ENCODE measurements around the gene SLC9B2. TPM values are rescaled to one million over a fixed set of nuclear protein-coding genes. Genes with fewer than 3 reads are reported as not detected.

SLC9B2 gene
- total RNA-seq, 1 experiment from 2014 or later: 7.3 TPM

DNA sequence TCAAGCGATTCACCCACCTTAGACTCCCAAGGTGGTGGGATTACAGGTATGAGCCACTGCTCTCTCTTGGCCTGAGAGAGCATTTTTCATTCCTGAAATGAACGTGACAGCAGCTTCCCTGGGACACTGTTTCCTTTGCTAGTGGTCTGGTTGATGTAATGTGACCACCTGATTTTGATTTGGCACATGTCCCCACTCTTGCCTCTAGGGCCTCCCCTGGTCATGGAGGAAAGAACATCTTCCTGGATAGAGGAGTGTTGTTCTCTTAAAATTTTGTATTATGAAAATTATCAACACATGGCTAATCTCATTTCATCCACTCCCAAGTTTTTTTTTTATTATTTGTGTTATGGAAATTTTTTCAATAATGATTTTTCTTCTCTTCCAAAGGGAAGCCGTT is 23.8 kb downstream of the SLC9B2 start:
- H3K79me1 ChIP-seq (ENCODE audit: insufficient read depth, low read depth, low read length, poor library complexity, severe bottlenecking): no peaks in the 10 kb centered on the region
- DNase-seq: no peak

More for the DNA sequence above, 23.8 kb downstream of the SLC9B2 start:
- Histone ChIP-seq H4K5ac (ENCODE audit: insufficient read length, low read depth, low read length) (no peak overlapping the region), H3K4me1 (ENCODE audit: insufficient read depth, low read length) (no peaks in the 10 kb centered on the region), H3K23ac (ENCODE audit: insufficient read length, low read depth, low read length) (no peak overlapping the region), H2BK20ac (ENCODE audit: low read depth, low read length, poor library complexity, severe bottlenecking) (no peak overlapping the region), H3K27ac (ENCODE audit: insufficient read length, low read depth, low read length) (no peak overlapping the region), H3K23me2 (ENCODE audit: insufficient read length, low read depth, low read length, poor library complexity, severe bottlenecking) (no peaks in the 10 kb centered on the region), H4K8ac (replicated peaks; ENCODE audit: insufficient read length, low read depth, low read length) (no peak overlapping the region), H3T11ph (ENCODE audit: low read length) (no peak overlapping the region), H2AFZ (ENCODE audit: low read length) (no peak overlapping the region), H3K9ac (ENCODE audit: extremely low read depth, insufficient read length, low read length) (no peak overlapping the region), H3K4ac (ENCODE audit: low read depth, low read length) (no peak overlapping the region), H4K20me1 (ENCODE audit: control insufficient read depth, insufficient read depth, insufficient read length) (no peaks in the 10 kb centered on the region), H3K18ac (ENCODE audit: insufficient read length, low read depth, low read length) (no peak overlapping the region), H3K27me3 (ENCODE audit: insufficient read depth, low read length) (no peaks in the 10 kb centered on the region), H2BK12ac (ENCODE audit: insufficient read length, low read depth, low read length) (no peak overlapping the region), H3K56ac (ENCODE audit: insufficient read length, low read depth, low read length) (no peak overlapping the region), H3K4me2 (ENCODE audit: insufficient read depth, insufficient read length, low read length) (no peak overlapping the region), H3K79me2 (ENCODE audit: insufficient read depth, low read length) (no peaks in the 10 kb centered on the region), H3K14ac (ENCODE audit: insufficient read depth, low read length) (no peak overlapping the region), H4K91ac (ENCODE audit: insufficient read length, low read depth, low read length) (no peak overlapping the region), H2BK15ac (ENCODE audit: low read depth, low read length) (no peak overlapping the region), H3K9me3 (ENCODE audit: control insufficient read depth, low read depth, low read length) (no peaks in the 10 kb centered on the region), H2BK120ac (ENCODE audit: low read depth, low read length, poor library complexity, severe bottlenecking) (no peak overlapping the region), H2BK5ac (ENCODE audit: insufficient read length, low read length) (no peak overlapping the region), H2AK5ac (ENCODE audit: insufficient read length, low read length) (no peak overlapping the region)
- Mint-ChIP-seq H3K27ac (no peak overlapping the region), H3K4me1 (no peaks in the 10 kb centered on the region), H3K27me3 (ENCODE audit: low read depth) (no peaks in the 10 kb centered on the region), H3K4me3 (no peak overlapping the region), H3K36me3 (ENCODE audit: insufficient read depth in 1 of 3, low read depth in 3 of 3) (no peaks in the 10 kb centered on the region; a peak in 1 of 7 replicates), H3K9me3 (no peaks in the 10 kb centered on the region; a peak in 1 of 5 replicates)
- TF ChIP-seq, protein P1, sequence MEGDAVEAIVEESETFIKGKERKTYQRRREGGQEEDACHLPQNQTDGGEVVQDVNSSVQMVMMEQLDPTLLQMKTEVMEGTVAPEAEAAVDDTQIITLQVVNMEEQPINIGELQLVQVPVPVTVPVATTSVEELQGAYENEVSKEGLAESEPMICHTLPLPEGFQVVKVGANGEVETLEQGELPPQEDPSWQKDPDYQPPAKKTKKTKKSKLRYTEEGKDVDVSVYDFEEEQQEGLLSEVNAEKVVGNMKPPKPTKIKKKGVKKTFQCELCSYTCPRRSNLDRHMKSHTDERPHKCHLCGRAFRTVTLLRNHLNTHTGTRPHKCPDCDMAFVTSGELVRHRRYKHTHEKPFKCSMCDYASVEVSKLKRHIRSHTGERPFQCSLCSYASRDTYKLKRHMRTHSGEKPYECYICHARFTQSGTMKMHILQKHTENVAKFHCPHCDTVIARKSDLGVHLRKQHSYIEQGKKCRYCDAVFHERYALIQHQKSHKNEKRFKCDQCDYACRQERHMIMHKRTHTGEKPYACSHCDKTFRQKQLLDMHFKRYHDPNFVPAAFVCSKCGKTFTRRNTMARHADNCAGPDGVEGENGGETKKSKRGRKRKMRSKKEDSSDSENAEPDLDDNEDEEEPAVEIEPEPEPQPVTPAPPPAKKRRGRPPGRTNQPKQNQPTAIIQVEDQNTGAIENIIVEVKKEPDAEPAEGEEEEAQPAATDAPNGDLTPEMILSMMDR (conservative IDR thresholded peaks at IDR 0.05): no peak
- WGBS (ENCODE audit: extremely low coverage, insufficient read length, low lambda C conversion rate): no CpG with 5 or more reads among the region's 3 CpGs
